HUES6 (cell line): ENCODE measurements around the gene SH3TC2.

Experiments used
- H3K27ac ChIP-seq: 2 replicates; pipeline ENCODE4 v1.7.0; 2013; ENCODE audit warnings: low read depth, mild to moderate bottlenecking, low read length, inconsistent platforms
- H3K27me3 ChIP-seq: 2 replicates; pipeline ENCODE4 v1.6.1; 2013; ENCODE audit warnings: low read length; ENCODE audit not compliant: control insufficient read depth, insufficient read depth
- H3K36me3 ChIP-seq: 2 replicates; pipeline ENCODE4 v1.6.1; 2013; ENCODE audit warnings: low read length; ENCODE audit not compliant: control insufficient read depth, insufficient read depth
- H3K4me1 ChIP-seq: 2 replicates; pipeline ENCODE4 v1.6.1; 2013; ENCODE audit warnings: low read length; ENCODE audit not compliant: control insufficient read depth, insufficient read depth
- H3K4me3 ChIP-seq: 2 replicates; pipeline ENCODE4 v1.5.1; 2013; ENCODE audit warnings: low read depth, low read length
- H3K9ac ChIP-seq: one replicate; pipeline ENCODE4 v1.6.1; 2013; ENCODE audit warnings: mild to moderate bottlenecking, low read length
- H3K9me3 ChIP-seq: 2 replicates; pipeline ENCODE4 v1.6.1; 2013; ENCODE audit warnings: low read depth, low read length; ENCODE audit not compliant: control insufficient read depth, insufficient read depth

The SH3TC2 gene

GRCh38 chr5:149043641-149044040, 19.2 kb downstream of the SH3TC2 start:
- Histone ChIP-seq H3K36me3 (no peaks in the 10 kb centered on the region), H3K4me1 (no peaks in the 10 kb centered on the region), H3K9ac (no peak overlapping the region), H3K27ac (no peak overlapping the region), H3K27me3 (no peaks in the 10 kb centered on the region), H3K4me3 (no peak overlapping the region), H3K9me3 (no peaks in the 10 kb centered on the region)

GRCh38 chr5:149042865-149043264, 20.0 kb downstream of the SH3TC2 start:
- no peaks in the 10 kb centered on the region for H3K27me3 ChIP-seq
- no peaks in the 10 kb centered on the region for H3K9me3 ChIP-seq
- no peaks in the 10 kb centered on the region for H3K36me3 ChIP-seq
- no peaks in the 10 kb centered on the region for H3K4me1 ChIP-seq
- H3K4me3 ChIP-seq = no peak overlapping the region
- H3K27ac ChIP-seq = no peak overlapping the region
- H3K9ac ChIP-seq = no peak overlapping the region

GRCh38 chr5:149041242-149041641, 21.6 kb downstream of the SH3TC2 start:
- H3K27me3 ChIP-seq = no peaks in the 10 kb centered on the region
- no peak overlapping the region for H3K4me3 ChIP-seq
- H3K4me1 ChIP-seq = no peaks in the 10 kb centered on the region
- no peak overlapping the region for H3K27ac ChIP-seq
- no peaks in the 10 kb centered on the region for H3K9me3 ChIP-seq
- no peaks in the 10 kb centered on the region for H3K36me3 ChIP-seq
- no peak overlapping the region for H3K9ac ChIP-seq

- Histone ChIP-seq H3K4me3 (no peak overlapping the region), H3K9me3 (no peaks in the 10 kb centered on the region), H3K36me3 (no peaks in the 10 kb centered on the region), H3K27me3 (no peaks in the 10 kb centered on the region), H3K27ac (no peak overlapping the region), H3K9ac (no peak overlapping the region), H3K4me1 (no peaks in the 10 kb centered on the region)
These were observed 22.4 kb downstream of the SH3TC2 start for GRCh38 chr5:149040421-149040820.

GRCh38 chr5:149039506-149039905, 23.4 kb downstream of the SH3TC2 start:
- no peaks in the 10 kb centered on the region for H3K27me3 ChIP-seq
- H3K36me3 ChIP-seq = no peaks in the 10 kb centered on the region
- H3K4me1 ChIP-seq = no peaks in the 10 kb centered on the region
- no peak overlapping the region for H3K4me3 ChIP-seq
- H3K9me3 ChIP-seq = no peaks in the 10 kb centered on the region
- no peak overlapping the region for H3K9ac ChIP-seq
- H3K27ac ChIP-seq = no peak overlapping the region

GRCh38 chr5:149038336-149039080, 24.4 kb downstream of the SH3TC2 start:
- H3K27ac ChIP-seq = no peak overlapping the region
- H3K4me3 ChIP-seq = no peak overlapping the region
- H3K4me1 ChIP-seq = no peaks in the 10 kb centered on the region
- no peak overlapping the region for H3K9ac ChIP-seq
- no peaks in the 10 kb centered on the region for H3K36me3 ChIP-seq
- H3K27me3 ChIP-seq = no peaks in the 10 kb centered on the region; the same call in 1 of the 2 replicates
- H3K9me3 ChIP-seq = no peaks in the 10 kb centered on the region

GRCh38 chr5:149037817-149038216, 25.0 kb downstream of the SH3TC2 start:
- no peaks in the 10 kb centered on the region for H3K4me1 ChIP-seq
- H3K27ac ChIP-seq = no peak overlapping the region
- no peaks in the 10 kb centered on the region; the same call in 1 of the 2 replicates for H3K27me3 ChIP-seq
- H3K9ac ChIP-seq = no peak overlapping the region
- no peaks in the 10 kb centered on the region for H3K9me3 ChIP-seq
- H3K36me3 ChIP-seq = no peaks in the 10 kb centered on the region
- no peak overlapping the region for H3K4me3 ChIP-seq

- H3K9me3 ChIP-seq = no peaks in the 10 kb centered on the region
- H3K36me3 ChIP-seq = no peaks in the 10 kb centered on the region
- H3K9ac ChIP-seq = no peak overlapping the region
- no peak overlapping the region for H3K27ac ChIP-seq
- H3K4me1 ChIP-seq = no peaks in the 10 kb centered on the region
- no peak overlapping the region for H3K4me3 ChIP-seq
- H3K27me3 ChIP-seq = no peaks in the 10 kb centered on the region; the same call in 1 of the 2 replicates
These were observed 25.9 kb downstream of the SH3TC2 start for GRCh38 chr5:149036970-149037369.

- no peaks in the 10 kb centered on the region for H3K9me3 ChIP-seq
- no peak overlapping the region for H3K4me3 ChIP-seq
- no peak overlapping the region for H3K27ac ChIP-seq
- H3K4me1 ChIP-seq = no peaks in the 10 kb centered on the region; the same call in 1 of the 2 replicates
- H3K27me3 ChIP-seq = no peaks in the 10 kb centered on the region; the same call in 1 of the 2 replicates
- no peaks in the 10 kb centered on the region for H3K36me3 ChIP-seq
- H3K9ac ChIP-seq = no peak overlapping the region
These were observed 26.7 kb downstream of the SH3TC2 start for GRCh38 chr5:149036168-149036567.

- H3K27ac ChIP-seq = no peak overlapping the region
- H3K4me1 ChIP-seq = peaks cover 1% of the 10 kb centered on the region; the same call in 1 of the 2 replicates
These were observed 27.5 kb downstream of the SH3TC2 start for GRCh38 chr5:149035372-149035790.

GRCh38 chr5:149030838-149031397, 31.9 kb downstream of the SH3TC2 start:
- peaks cover 3% of the 10 kb centered on the region; the same call in 1 of the 2 replicates for H3K4me1 ChIP-seq
- no peaks in the 10 kb centered on the region for H3K36me3 ChIP-seq
- H3K27ac ChIP-seq = no peak overlapping the region
- H3K9me3 ChIP-seq = no peaks in the 10 kb centered on the region
- no peaks in the 10 kb centered on the region; the same call in 1 of the 2 replicates for H3K27me3 ChIP-seq
- H3K9ac ChIP-seq = no peak overlapping the region
- no peak overlapping the region for H3K4me3 ChIP-seq

More at GRCh38 chr5:149035372-149035790, 27.5 kb downstream of the SH3TC2 start:
- Histone ChIP-seq H3K27me3 (no peaks in the 10 kb centered on the region; the same call in 1 of the 2 replicates), H3K4me3 (no peak overlapping the region), H3K36me3 (no peaks in the 10 kb centered on the region), H3K9ac (no peak overlapping the region), H3K9me3 (no peaks in the 10 kb centered on the region)
